Measurements from ENCODE around the gene PLA2G12A. TPM values are rescaled to one million over a fixed set of nuclear protein-coding genes. Genes with fewer than 3 reads are reported as not detected.

The PLA2G12A gene
- total RNA-seq, 1 donor from 2014 or later: 17.8 TPM

- H3K27ac Mint-ChIP-seq: no peak overlapping the region
- H3K27me3 Mint-ChIP-seq (ENCODE audit: insufficient read depth, low read depth): peaks cover 2% of the 10 kb centered on the region
- no peak overlapping the region for H3K4me3 Mint-ChIP-seq
- Histone ChIP-seq H3K4me3 (no peak overlapping the region), H3K36me3 (no peaks in the 10 kb centered on the region), H4K20me1 (ENCODE audit: low read depth) (no peaks in the 10 kb centered on the region), H3K9me3 (ENCODE audit: low read depth) (no peaks in the 10 kb centered on the region), H3K4me1 (no peaks in the 10 kb centered on the region), H3K27me3 (no peaks in the 10 kb centered on the region), H3K27ac (no peak overlapping the region), H3F3A (ENCODE audit: low read depth) (no peaks in the 10 kb centered on the region), H3K4me2 (no peak overlapping the region), H2AFZ (replicated peaks) (no peak overlapping the region), H3K79me2 (ENCODE audit: low read depth) (no peaks in the 10 kb centered on the region), H3K9ac (no peak overlapping the region)
- no peak for DNase-seq (ENCODE audit: low spot score)
- H3K36me3 Mint-ChIP-seq: no peaks in the 10 kb centered on the region
- no peaks in the 10 kb centered on the region for H3K4me1 Mint-ChIP-seq
- TF ChIP-seq EZH2 (IDR thresholded peaks at IDR 0.05): no peak
- TF ChIP-seq EZH2phosphoT487 (IDR thresholded peaks at IDR 0.05): no peak
- no peak for TF ChIP-seq CTCF (IDR thresholded peaks at IDR 0.05)
- H3K9me3 Mint-ChIP-seq: no peaks in the 10 kb centered on the region
These were observed 16.0 kb upstream of the PLA2G12A start for GRCh38 chr4:109745830-109746229.

GRCh38 chr4:109739547-109739946 lies 9.7 kb upstream of the PLA2G12A start:
- Mint-ChIP-seq H3K27ac (no peak overlapping the region), H3K4me3 (no peak overlapping the region), H3K4me1 (no peaks in the 10 kb centered on the region), H3K9me3 (no peaks in the 10 kb centered on the region), H3K36me3 (no peaks in the 10 kb centered on the region), H3K27me3 (ENCODE audit: insufficient read depth, low read depth) (peaks cover 7% of the 10 kb centered on the region)
- Histone ChIP-seq H3K4me2 (no peak overlapping the region), H3K27ac (no peak overlapping the region), H3K79me2 (ENCODE audit: low read depth) (no peaks in the 10 kb centered on the region), H2AFZ (replicated peaks) (no peak overlapping the region), H3K4me1 (no peaks in the 10 kb centered on the region), H4K20me1 (ENCODE audit: low read depth) (no peaks in the 10 kb centered on the region), H3K27me3 (no peaks in the 10 kb centered on the region), H3K36me3 (no peaks in the 10 kb centered on the region), H3K4me3 (no peak overlapping the region), H3K9ac (no peak overlapping the region), H3F3A (ENCODE audit: low read depth) (no peaks in the 10 kb centered on the region), H3K9me3 (ENCODE audit: low read depth) (no peaks in the 10 kb centered on the region)
- DNase-seq (ENCODE audit: low spot score): no peak
- no peak for TF ChIP-seq EZH2 (IDR thresholded peaks at IDR 0.05)
- TF ChIP-seq CTCF (IDR thresholded peaks at IDR 0.05): no peak
- TF ChIP-seq EZH2phosphoT487 (IDR thresholded peaks at IDR 0.05): no peak

- no peaks in the 10 kb centered on the region for H4K20me1 ChIP-seq (ENCODE audit: low read depth)
- no peaks in the 10 kb centered on the region for H3K9me3 Mint-ChIP-seq
- no peaks in the 10 kb centered on the region for H3K79me2 ChIP-seq (ENCODE audit: low read depth)
- no peaks in the 10 kb centered on the region for H3K36me3 ChIP-seq
- TF ChIP-seq EZH2phosphoT487 (IDR thresholded peaks at IDR 0.05): no peak
- no peak for TF ChIP-seq EZH2 (IDR thresholded peaks at IDR 0.05)
- no peak for TF ChIP-seq CTCF (IDR thresholded peaks at IDR 0.05)
- no peak overlapping the region for H2AFZ ChIP-seq (replicated peaks)
- no peak overlapping the region for H3K4me2 ChIP-seq
- H3K9ac ChIP-seq: no peak overlapping the region
- H3K9me3 ChIP-seq (ENCODE audit: low read depth): no peaks in the 10 kb centered on the region
- H3K4me3 ChIP-seq: no peak overlapping the region
- H3K36me3 Mint-ChIP-seq: no peaks in the 10 kb centered on the region
- no peak overlapping the region for H3K27ac Mint-ChIP-seq
- no peaks in the 10 kb centered on the region for H3K27me3 ChIP-seq
- no peaks in the 10 kb centered on the region for H3K4me1 Mint-ChIP-seq
- no peaks in the 10 kb centered on the region for H3F3A ChIP-seq (ENCODE audit: low read depth)
- peaks cover 8% of the 10 kb centered on the region for H3K27me3 Mint-ChIP-seq (ENCODE audit: insufficient read depth, low read depth)
- H3K4me1 ChIP-seq: no peaks in the 10 kb centered on the region
- DNase-seq (ENCODE audit: low spot score): no peak
- no peak overlapping the region for H3K27ac ChIP-seq
- no peak overlapping the region for H3K4me3 Mint-ChIP-seq
These were observed 8.4 kb upstream of the PLA2G12A start for GRCh38 chr4:109738104-109738872.
